ENCODE results near the gene CKB.

CKB gene

GRCh38 chr14:103532216-103533136 lies 9.8 kb upstream of the CKB start:
- no peak for DNase-seq (ENCODE audit: low read depth)
- no peak for TF ChIP-seq CTCF (IDR thresholded peaks at IDR 0.05; ENCODE audit: low read depth, low read length, missing control alignments)
- no peak overlapping the region for H3K4me3 ChIP-seq (ENCODE audit: low read depth, low read length)
- in situ Hi-C loops (cut with HindIII; ENCODE audit: low sequenced_read_pairs), result no loop called here

GRCh38 chr14:103531421-103532215 lies 9.0 kb upstream of the CKB start:
- in situ Hi-C loops (cut with HindIII; ENCODE audit: low sequenced_read_pairs), result no loop called here
- no peak overlapping the region for H3K4me3 ChIP-seq (ENCODE audit: low read depth, low read length)
- no peak for DNase-seq (ENCODE audit: low read depth)
- TF ChIP-seq CTCF (IDR thresholded peaks at IDR 0.05; ENCODE audit: low read depth, low read length, missing control alignments), result no peak

DNA sequence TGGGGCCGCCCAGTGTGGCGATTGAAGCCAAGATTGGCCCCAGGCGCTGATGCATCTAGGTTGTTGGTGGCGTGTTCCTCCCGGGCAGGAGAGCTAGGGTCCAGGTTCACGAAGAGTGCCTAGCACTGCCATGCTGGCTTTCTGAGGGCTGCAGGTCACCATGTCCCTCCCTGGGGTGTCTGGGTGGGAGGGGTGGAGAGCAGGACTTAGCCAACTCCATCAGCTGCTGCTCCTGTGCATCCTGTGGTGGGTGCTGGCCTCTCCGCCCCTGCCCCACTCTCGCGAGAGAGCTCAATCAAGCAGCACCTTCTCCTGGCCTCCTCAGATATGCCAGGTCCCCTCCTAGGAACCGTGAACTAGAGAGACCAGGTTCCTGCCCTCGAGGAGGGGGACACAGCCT lies 8.2 kb upstream of the CKB start:
- TF ChIP-seq CTCF (IDR thresholded peaks at IDR 0.05; ENCODE audit: low read depth, low read length, missing control alignments), result no peak
- in situ Hi-C loops (cut with HindIII; ENCODE audit: low sequenced_read_pairs), result no loop called here
- H3K4me3 ChIP-seq (ENCODE audit: low read depth, low read length), result no peak overlapping the region
- no peak for DNase-seq (ENCODE audit: low read depth)

DNA sequence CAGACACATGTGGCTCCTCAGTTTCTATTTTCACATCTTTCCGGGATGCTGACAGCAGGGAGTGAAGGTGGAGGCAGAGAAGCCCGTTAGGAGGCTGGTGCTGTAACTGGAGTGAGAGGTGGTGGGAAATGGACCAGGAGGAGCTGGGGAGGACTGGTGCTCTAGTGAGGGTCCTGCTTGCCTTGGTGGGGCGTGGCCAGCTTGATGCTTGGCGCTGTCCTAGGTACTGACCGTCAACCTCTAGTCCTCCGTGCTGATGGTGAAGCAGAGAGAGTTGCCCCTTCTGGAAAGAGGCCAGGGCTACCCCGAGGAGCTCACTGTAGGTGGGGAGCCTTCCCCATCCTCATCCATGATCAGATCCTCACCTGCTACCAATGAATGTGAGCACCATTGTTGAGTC lies 7.8 kb upstream of the CKB start:
- TF ChIP-seq CTCF (IDR thresholded peaks at IDR 0.05; ENCODE audit: low read depth, low read length, missing control alignments), result no peak
- no peak overlapping the region for H3K4me3 ChIP-seq (ENCODE audit: low read depth, low read length)
- in situ Hi-C loops (cut with HindIII; ENCODE audit: low sequenced_read_pairs), result no loop called here
- DNase-seq (ENCODE audit: low read depth), result no peak

DNA sequence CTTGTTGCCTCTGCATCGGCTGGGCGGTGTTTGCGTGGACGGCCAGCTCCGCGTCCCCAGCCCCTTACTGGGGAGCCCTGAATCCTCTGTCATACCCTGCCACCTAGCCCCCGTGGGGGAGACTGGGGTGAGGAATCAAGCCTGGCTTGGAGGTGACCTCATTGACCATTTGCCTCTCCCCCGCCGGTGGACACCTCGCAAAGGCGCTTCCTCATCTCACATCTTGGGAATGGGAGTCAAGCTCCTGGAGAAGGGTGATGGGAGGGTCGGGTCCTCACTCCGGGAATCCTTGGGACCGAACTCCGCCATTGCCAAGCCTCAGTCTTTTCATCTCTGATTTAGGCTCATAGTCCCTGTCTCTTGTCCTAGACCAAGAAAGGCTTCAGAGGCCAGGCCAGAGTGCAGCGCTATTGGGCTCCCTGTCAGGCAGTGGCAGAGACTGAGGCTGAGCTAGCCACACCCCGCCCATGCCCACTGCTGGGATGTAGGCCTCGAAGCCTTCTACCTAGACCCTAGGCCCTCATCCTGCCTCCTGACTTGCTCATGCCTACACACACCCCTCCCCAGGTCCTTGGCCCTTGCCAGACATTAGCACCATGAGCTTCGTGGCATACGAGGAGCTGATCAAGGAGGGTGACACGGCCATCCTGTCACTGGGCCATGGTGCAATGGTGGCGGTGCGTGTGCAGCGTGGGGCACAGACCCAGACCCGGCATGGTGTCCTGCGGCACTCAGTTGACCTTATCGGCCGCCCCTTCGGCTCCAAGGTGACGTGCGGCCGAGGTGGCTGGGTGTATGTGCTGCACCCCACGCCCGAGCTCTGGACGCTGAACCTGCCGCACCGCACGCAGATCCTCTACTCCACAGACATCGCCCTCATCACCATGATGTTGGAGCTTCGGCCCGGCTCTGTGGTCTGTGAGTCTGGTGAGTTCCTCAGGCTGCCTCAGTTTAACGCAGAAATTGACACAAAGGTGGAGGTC lies 7.0 kb upstream of the CKB start:
- in situ Hi-C loops (cut with HindIII; ENCODE audit: low sequenced_read_pairs), result no loop called here
- DNase-seq (ENCODE audit: low read depth), result no peak
- TF ChIP-seq CTCF (IDR thresholded peaks at IDR 0.05; ENCODE audit: low read depth, low read length, missing control alignments), result no peak

More for the DNA sequence above, 7.0 kb upstream of the CKB start:
- H3K4me3 ChIP-seq (ENCODE audit: low read depth, low read length), result peak overlapping the region; percentile 93
